OCI-LY1 (cell line): ENCODE data around the gene CCDC172.

Experiments used
- CTCF ChIP-seq: fragments of 200-600 bp; sonication (generic), shearing (Covaris generic); IDR thresholded peaks from 2 replicates; pipeline ENCODE4 v1.5.1; 2017; ENCODE audit warnings: mild to moderate bottlenecking, antibody characterized with exemption, low read length, moderate library complexity, mixed read lengths
- EZH2 ChIP-seq: fragments of 200-600 bp; sonication (generic), shearing (Covaris generic); IDR thresholded peaks from 2 replicates; pipeline ENCODE4 v1.8.0; 2017; ENCODE audit warnings: borderline replicate concordance, mixed run types, mild to moderate bottlenecking, antibody characterized with exemption, low read length, moderate library complexity, mixed read lengths

GRCh38 chr10:116395223-116395985, 71.2 kb downstream of the CCDC172 start:
- TF ChIP-seq CTCF (no peak), EZH2 (no peak)
